GM19467 (cell line): Measurements from ENCODE around the gene ECT2.
A peak's percentile ranks its signal among the peaks of the same experiment; 100 is the strongest.
"Not testable (repeated sequence)": the region's sequence is repeated elsewhere in the genome, so short reads cannot be mapped to it uniquely, and the experiment has no call there.

Experiments used
- ATAC-seq: cut with Tn5 transposase; IDR thresholded peaks from one replicate; pipeline ENCODE4 v1.9.1; 2021; ENCODE audit warnings: mild to moderate bottlenecking, moderate library complexity; ENCODE audit not compliant: unreplicated experiment

Gene ECT2

GRCh38 chr3:172803489-172803888 lies 53.0 kb downstream of the ECT2 start:
- ATAC-seq: no peak

DNA sequence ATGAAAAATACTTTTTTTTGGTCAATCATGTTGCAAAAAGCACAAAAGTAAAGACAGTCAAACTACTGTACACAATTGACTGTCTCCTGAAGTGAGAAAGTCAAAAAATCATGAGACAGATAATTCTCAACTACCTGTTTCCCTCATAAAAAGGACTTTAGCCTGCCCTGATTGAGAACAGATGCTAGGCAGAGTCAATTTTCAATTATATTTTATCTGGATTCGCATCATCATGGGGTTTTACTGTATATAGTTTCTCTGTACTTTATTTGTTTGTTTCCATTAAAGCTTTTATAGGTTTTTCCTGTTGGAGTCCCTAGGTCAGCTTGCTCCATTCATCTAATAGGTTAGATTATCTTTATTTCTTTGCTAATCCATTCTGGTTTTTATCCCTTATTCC lies 53.8 kb downstream of the ECT2 start:
- ATAC-seq: no peak

- no peak for ATAC-seq
Observed at GRCh38 chr3:172808969-172809546, 58.5 kb downstream of the ECT2 start.

DNA sequence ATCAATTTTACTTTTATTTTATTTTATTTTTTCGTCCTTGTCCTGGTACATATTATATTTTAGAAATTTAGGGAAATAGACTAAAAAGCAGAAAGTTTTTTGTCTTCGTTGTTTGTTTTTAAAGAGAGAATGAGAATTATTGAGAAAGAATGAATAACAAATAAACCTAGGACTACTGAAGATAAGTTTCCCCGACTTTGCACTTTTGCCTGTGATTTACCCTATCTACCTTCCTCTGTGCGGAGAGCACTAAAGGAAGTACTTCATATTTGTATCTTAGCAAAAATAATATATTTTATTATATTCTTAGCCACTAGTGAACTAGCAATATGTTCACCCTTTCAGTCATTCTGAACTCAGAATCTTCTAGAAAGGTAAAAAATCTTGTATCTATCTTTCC lies 60.6 kb downstream of the ECT2 start:
- no peak for ATAC-seq

DNA sequence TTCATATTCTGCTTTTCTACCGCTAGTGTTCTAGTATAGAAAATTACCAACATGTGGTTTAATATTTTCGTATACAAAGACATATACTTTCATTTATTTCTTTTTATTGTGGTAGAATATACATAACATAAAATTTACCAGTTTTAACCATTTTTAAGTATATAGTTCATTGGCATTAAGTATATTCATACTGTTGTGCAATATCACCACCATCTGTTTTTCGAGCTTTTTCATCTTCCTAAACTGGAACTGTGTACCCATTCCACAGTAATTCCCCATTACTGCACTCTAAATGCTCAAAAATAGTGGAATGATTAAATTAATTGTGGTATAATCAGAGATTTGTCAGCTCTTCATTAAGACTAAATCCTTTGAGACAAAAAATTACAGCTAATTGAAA lies 62.9 kb downstream of the ECT2 start:
- ATAC-seq: no peak

GRCh38 chr3:172814738-172815137 lies 64.2 kb downstream of the ECT2 start:
- no peak for ATAC-seq

- ATAC-seq: no peak
Observed at GRCh38 chr3:172815857-172816256, 65.3 kb downstream of the ECT2 start.

GRCh38 chr3:172816281-172816680 lies 65.8 kb downstream of the ECT2 start:
- ATAC-seq: no peak

- no peak for ATAC-seq
Observed at GRCh38 chr3:172816968-172817367, 66.4 kb downstream of the ECT2 start.

GRCh38 chr3:172820492-172820891 lies 70.0 kb downstream of the ECT2 start:
- ATAC-seq: no peak

- ATAC-seq: no peak
Observed at GRCh38 chr3:172824229-172824628, 73.7 kb downstream of the ECT2 start.

DNA sequence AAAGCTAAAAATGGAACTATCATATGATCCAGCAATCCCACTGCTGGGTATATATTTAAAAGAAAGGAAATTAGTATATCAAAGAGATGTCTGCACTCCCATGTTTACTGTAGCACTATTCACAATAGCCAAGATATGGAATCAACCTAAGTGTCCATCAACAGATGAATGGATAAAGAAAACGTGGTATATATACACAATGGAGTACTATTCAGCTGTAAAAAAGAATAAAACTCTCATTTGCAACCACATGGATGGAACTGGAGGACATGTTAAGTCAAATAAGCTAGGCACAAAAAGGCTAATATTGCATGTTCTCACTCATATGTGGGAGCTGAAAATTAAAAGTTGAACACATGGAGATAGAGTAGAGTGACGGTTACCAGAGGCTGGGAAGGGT lies 76.7 kb downstream of the ECT2 start:
- ATAC-seq: not testable (repeated sequence)

DNA sequence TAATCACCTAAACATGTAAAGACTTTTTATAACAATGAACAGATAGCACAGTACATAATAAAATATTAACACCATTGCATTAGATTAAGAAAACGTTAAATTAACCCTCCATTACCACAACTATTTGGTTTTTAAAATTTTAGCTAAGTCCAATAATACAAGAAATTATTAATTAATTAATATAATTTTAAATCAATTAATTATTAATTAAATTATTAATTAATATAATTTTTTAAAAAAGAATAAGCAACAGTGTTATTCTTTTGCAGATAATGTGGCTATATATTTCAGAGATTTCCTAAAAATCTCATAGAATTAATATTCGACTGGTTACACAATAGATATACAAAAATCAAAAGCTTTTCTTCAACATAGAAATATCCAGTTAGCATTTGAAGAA lies 82.5 kb downstream of the ECT2 start:
- ATAC-seq: no peak

GRCh38 chr3:172836390-172836997 lies 86.0 kb downstream of the ECT2 start:
- peak; percentile 60 for ATAC-seq

DNA sequence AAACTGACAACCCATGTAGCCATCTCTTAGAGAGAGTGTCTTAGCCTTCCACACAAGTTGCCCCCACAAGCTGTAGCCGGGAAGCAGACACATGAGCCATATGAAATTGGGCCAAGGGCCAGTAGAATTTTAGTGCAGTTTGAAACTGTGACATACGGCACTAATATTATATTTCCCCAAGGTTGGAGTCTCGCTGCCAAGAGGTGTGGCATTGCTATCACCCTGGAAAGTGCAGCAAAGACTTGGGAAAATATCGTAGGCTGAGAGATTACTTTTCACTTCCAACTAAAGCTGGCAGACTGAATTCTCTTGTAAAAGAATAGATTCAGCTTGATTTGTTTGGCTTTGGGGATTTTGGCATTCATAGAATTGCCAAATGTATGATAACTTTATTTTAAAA lies 89.2 kb downstream of the ECT2 start:
- no peak for ATAC-seq

- no peak for ATAC-seq
Observed at GRCh38 chr3:172840463-172840862, 89.9 kb downstream of the ECT2 start.

- ATAC-seq: no peak
Observed at GRCh38 chr3:172840913-172841312, 90.4 kb downstream of the ECT2 start.

GRCh38 chr3:172844428-172844827 lies 93.9 kb downstream of the ECT2 start:
- ATAC-seq: no peak

- no peak for ATAC-seq
Observed at GRCh38 chr3:172846103-172846561, 95.6 kb downstream of the ECT2 start.

GRCh38 chr3:172846706-172847105 lies 96.2 kb downstream of the ECT2 start:
- ATAC-seq: no peak

DNA sequence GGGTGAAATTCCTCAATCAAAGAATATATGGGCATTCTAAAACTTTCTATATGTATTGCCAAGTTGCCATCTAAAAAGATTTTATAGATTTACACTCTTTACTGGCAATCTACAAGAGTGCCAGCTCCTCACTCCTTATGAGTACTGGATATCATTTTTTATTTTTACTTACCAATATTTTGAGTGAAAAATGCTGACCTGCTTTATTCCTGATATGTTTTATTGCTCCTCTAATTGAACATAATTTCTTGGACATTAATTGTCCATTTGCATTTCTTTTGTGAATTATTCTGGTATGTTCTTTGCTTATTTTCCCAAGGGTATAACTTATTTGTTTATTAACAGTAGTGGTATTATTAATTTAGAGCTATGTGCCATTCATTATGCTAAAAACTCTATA lies 96.8 kb downstream of the ECT2 start:
- ATAC-seq: no peak

DNA sequence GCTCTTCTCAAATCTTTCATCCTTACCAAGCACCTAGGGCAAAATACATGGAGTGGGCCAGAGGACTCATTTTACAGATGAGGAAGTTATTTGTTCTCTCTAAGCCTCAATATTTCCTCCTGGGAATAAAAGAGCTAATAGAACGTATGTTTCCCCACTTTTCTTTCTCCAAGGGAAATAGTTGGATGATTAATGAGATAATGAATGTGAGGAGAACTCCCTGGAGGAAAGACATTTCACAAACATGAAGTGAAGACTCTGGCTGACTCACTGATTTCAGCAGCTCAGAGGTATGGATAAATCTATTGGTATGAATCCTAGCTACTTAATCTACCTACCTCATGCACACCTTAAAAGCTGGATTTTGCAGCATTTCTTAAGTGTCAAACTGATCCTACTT lies 98.4 kb downstream of the ECT2 start:
- no peak for ATAC-seq

DNA sequence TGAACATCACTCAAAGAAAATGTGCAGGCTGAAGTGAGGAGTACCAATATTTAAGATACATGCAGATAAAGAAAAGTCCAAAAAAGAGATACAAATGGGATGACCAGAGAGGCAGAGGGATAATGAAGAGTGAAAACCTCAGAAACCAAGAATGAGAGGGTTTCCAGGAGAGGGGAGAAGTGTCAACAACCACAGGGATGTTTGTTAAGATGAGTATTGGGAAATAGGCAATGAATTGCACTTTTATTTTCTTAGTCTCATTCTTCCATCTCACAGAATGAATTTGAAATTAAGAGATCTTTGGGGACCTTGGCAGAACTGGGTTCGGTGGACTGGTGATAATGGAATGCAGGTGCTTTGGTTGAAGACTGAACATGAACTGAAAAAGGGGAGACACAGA lies 102.5 kb downstream of the ECT2 start:
- no peak for ATAC-seq
